LoVo (cell line): Measurements from ENCODE around the gene DNAJC27.

ENCODE experiments used
- DNase-seq: peaks from one replicate; pipeline ENCODE4 v3.0.0-alpha.2; 2016; ENCODE audit warnings: low spot score

DNAJC27 gene

DNA sequence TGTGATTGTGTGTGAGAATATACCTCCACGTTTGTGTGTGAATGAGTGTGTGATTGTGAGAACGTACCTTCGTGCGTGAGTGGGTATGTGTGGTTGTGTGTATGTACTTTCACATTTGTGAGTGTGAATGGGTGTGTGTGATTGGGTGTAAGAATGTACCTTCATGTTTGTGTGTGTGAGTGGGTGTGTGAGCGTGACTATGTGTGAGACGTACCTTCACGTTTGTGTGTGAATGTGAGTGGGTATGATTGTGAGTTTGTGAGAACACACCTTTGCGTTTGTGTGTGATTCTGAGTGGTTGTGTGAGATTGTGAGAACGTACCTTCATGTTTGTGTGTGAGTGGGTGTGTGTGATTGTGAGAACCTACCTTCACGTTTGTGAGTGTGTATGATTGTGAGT, 45.9 kb downstream of the DNAJC27 start:
- DNase-seq: no peak

DNA sequence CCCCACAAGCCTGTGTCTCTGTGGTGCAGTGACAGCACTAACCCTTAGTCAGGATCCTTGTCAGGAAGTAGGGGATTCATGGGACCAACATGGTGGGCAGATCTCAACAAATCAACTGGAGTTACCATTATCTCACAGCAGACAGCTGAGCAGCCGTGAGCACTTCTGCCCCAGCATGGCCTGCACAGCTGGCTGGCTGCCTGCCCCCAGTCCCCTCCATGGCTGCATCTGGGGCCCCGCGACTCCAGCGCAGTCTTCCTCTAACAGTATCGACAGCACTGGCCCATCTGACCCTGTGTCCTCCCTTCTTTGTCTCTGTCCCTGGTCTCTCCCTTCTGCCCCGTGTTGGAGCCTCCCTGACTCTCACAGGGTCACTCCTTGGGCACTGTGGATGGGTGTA, 47.0 kb downstream of the DNAJC27 start:
- DNase-seq: no peak

DNA sequence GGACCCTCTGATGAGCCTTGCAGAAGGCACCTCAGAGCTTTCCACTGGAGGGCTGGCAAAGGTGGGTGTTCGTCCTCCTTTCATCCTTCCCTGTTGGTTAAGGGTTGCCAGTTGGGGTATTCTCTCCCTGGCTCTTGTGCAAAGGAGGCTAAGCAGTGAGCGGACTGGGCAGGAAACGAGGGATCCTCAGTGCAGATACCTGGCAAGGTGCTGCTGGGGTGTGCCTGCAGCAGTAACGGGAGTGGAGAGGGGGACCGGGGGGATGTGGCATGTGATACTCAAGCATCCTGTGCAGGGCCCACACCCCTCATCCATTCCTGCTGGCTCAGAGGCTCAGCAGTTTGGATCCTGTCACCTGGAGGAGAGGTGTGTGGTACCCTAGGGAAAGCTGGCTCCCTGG, 47.5 kb downstream of the DNAJC27 start:
- DNase-seq: no peak

DNA sequence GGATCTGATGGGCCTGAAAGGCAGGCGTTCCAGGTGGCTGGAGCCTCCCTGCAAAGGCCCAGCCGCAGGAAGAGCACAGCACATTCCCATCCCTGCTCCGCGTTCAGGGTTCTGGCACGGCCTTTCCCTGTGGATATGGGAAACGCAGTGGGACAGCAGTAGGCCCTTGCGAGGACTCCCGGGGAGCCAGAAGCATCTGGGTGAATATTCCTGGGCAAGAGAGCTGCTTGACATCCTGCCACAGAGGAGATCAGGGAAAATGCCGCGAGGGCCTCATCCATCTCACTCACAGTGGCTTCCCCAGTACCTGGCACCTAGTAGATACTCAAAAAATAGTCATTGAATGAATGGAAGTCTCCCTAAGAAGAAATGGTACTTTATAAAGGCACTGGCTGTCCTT, 48.6 kb downstream of the DNAJC27 start:
- no peak for DNase-seq

DNA sequence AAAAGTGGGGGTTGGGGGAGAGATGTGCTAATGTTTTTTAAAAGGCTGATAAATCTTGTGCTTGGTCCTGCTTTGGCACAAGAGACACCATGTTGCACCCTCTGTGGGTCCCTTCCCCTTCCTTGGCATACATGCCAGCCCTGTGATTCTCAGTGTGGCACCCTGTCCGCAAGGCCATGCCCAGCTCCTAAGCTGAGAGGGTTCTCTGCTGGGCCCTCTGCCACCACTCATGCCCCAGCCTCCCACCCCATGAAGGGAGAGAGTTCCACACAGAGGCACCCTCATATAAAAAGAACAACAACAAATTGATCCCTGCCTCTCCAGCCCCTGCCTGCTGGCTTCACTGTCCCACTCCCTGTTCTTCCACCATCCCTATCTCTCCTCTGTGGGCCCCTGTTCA, 49.2 kb downstream of the DNAJC27 start:
- DNase-seq: no peak

DNA sequence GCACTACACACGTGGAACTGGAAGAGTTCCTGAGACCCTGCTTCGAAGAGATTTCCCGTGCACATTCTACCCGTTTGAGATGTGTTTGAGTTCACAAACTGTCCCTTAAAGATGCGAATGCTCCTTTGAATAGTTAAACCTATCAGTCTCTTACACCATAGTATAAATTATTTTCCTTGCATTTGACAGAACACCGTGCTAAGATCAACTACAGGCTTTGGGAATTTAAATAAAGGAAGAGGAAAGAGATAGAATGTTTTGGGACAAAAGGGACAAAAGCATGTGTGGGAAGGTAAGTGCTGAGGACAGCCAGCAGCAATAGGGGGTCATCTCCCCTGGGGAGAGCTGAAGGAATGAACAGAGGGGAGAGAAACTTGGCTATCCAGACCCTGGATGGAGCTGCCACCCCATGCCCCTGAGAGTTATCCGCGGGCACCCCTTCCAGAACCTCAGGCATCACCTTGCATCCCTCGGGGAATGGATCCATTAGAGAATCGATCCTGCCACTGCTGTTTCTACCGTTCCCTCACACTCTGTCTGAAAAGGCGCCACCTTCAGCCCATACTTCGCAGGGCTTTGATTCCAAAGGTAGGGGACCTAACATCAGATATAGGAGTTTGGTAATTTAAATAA, 50.8 kb downstream of the DNAJC27 start:
- peak; percentile 22 for DNase-seq

DNA sequence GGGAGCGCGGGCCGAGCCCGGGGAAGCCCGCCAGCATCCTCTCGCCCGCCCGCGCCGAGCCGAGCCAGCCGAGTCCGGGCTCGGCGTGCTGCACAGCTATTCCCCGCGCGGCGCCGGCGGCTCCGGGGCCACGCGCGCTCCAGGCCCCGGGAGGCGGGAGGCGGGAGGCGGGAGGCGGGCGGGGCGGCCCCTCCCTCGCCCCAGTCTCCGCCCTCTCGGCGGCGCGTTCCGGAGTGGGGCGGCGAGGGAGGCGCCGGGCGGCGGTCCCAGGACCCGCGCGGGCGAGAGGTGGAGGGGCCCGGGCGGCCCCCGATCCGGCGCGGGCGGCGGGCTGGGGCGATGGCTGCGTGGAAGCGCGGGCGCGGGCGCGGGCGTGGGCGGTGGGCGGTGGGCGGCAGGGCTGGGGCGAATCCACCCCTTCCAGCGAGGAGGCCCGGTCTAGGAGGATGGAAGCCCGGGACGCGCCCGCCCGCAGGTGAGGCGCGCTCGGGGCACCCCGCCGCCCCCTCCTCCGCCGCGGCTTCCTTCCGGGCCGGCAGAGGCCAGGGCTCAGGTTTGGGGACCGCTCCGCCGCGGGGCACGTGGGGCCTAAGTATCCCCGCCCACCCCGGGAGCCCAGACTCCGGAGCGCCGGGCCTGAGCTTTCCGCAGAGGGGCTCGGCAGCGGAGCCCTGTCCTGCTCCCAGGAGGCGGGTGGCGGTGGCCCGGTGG, 51.5 kb downstream of the DNAJC27 start, which contains the start of gene ADCY3:
TSS of gene ADCY3 (minus strand) at position 140 of the 711 bp plus-strand sequence. CDS start 1,250 bp downstream, outside the sequence.
- DNase-seq: peak; percentile 32

DNA sequence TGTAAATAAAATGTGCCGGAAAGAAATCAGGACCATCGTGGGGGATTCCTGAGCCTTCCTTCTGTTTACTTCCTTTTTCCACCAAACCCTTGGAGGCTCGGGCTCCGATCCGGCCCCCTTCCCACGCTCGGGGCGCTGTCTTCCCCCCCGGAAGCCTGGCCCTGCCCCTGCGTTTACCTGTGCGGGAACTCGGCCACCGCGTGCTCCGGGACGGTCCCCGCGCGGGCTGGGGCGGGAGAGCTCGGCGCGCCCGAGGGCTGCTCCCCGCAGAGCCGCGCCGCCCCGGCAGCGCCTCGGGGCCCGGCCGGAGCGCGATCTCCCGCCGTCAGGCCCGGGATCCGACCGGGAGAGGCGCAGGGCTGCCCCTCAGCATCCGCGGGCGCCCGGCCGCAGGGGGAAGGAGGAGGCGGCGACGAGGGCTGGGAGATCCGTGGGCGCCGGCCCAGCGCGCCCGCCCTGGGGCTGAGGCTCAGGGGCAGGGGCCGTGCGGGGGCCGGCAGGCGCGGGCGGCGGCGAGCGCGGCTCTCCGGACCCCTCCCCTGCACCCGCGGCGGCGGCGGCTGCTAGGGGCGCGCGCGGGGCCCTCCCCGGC, 52.2 kb downstream of the DNAJC27 start:
- no peak for DNase-seq

DNA sequence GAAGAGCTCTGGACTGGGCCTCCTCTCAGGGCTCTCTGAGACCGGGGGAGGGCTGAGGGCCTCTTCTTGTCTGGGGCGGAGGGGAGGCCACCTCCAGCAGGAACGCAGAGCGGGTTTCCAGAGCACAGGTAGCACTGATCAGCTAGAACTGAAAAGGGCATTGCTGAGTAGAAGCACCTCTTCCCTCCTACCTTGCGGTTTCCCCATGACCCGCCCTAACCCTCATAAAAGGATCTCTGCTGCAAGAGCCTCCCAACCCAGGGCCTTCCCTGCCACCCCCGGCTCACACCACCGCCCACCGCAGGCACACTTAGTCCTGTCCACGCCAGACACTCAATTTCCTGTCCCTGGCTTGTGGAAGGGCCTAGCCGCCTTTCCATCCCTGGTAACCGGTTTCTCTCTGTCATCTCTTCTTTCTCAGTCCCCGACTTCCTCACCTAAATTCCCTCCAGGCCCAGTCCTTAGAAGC, 52.7 kb downstream of the DNAJC27 start:
- peak; percentile 73 for DNase-seq

DNA sequence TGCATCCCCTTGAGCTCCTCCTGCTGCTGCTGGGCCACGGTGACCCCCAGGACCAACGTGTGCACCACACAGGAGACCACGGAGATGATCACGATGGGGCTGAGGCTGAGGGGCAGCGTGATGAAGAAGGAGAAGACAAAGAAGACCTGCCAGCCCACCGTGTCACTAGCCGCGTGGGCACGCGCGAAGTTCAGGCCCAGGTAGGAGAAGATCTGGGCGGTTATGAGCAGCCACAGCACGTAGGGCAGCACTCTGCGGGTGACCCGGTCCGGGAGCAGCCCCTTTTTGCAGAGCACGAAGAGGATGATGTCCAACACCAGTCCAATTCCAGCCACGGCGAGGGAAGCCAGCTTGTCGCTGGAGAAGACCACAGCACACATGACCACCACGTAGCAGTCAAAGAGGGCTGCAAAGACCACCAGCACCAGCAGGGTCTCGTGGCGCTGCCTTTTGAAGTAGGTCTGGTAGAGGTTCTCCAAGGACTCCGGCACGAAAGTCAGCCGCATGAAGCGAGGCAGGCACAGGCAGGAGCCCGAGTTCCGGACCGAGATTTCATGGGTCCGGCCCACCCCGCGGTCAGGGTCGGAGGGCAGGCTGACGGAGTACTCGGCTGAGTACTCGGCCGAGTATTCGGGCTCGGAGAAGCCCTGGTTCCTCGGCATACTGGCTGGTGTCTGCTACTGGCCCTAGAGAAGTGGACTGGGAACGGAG, 53.3 kb downstream of the DNAJC27 start:
- DNase-seq: no peak

DNA sequence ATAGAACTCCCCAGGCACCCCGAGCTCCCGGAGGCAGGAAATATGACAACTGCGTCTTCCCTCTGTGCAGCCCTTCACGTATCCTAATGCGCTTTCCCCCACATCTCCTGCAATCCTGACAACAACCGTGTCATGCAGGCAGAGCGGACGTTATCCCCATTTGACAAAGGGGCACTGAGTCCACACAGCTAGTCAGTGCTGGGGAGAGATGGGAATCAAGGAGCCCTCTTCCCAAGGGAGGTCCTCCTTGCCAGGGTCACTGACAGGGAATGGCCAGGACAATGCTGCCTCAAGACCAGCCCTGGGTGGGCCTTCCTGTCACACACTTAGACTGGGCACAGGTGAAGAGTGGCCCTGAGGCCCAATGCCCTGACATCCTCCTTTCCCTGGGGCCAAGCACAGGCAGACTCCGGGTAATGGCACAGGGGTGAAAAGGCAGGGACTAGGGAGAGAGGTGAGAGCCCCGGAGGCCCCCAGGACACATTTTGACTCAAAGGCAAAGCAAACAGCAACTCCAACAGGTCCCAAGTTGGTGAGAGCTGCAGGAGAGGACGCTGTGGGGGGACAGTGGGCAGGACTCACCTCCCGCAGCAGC, 53.9 kb downstream of the DNAJC27 start:
- no peak for DNase-seq

DNA sequence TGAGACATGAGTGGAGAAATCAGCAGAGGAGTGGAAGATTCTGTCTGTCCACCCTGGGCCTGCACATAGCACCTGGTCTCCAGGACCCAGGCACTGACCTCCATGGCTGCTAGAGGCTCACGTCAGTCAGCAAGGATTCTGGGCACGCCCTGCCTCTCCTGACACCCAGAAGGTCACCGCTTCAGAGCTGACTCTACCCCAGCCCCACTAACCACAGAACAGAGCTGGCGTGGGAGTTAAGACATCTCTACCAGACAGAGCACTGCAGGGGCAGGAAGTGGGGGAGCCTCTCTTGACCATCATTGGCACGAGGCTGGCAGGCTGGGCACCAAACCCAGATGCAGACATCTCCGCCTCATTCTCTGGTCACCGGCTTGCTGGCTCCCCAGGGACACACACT, 54.7 kb downstream of the DNAJC27 start:
- no peak for DNase-seq

DNA sequence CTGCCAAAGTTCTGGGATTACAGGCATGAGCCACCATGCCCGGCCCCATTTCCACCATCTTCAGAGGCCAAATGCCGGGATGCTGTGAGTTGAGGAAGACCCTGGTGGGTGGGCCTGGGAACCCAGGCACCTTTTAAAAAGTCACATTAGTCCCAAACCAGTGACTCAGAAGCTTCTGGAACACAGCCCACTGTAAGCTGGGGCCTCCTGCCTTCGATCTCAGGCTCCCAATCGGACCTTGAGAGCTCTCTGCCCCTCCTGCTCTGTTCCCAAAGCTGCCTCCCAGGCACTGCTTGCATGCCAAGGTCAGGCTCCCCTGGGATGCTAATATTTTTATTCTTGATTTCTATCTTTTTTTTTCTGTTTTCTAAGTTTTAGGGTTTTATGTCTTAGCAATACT, 56.0 kb downstream of the DNAJC27 start:
- DNase-seq: no peak

DNA sequence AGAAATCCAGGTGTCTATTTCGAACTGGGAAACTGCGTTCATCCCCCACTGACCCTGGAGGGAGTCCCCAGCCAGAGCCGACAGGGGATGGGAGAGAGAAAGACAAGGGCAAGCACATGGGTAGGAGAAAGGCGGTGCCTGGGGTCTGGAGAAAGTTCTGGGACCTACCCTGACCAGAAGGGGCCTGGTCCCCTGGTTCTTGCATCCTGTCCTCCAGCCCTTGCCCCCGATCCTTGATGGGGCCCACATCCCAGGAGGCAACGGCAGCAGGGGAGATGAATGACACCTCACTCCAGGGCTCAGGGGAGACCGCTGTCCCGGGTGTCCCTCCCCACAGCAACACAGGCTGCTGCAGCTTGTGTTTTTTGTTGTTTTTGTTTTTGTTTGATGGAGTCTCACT, 56.6 kb downstream of the DNAJC27 start:
- DNase-seq: no peak

DNA sequence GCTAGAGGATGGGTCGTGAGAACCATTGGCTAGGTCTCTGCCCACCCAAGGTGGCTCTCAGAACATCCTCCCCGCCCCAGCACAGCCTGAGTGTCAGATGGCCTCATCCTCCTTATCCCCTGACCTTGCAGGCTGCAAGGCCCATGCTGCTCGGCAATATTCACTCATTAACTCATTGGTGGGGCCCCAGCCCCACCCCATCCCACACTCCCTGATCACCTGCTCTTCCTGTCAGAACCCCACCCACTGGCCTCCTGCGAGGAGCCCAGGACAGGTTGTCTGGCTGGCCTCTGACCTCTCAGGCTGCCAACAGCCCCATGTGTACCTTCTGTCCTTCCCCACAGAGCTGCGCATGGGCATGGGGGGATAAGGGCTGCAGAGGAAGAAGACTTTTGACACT, 57.0 kb downstream of the DNAJC27 start:
- DNase-seq: no peak

DNA sequence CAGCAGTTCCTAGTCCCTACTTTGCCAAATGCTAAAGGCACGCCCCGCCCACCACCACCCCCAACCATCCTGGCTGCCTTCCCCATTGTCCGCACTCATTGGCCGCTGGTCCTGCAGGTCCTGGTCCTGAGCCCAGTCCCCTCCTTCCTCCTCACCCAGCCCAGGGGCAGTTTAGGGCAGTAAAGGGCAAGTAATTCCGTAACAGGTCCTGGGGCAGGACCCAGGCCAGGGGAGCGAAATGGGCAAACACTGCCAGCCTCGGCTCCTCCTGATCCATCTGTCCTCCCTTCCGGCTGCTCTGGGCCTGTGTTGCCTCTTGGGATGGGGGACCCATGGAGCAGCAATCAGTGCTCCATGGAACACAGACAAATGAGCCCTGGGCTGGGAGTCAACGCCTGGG, 57.8 kb downstream of the DNAJC27 start:
- no peak for DNase-seq

DNA sequence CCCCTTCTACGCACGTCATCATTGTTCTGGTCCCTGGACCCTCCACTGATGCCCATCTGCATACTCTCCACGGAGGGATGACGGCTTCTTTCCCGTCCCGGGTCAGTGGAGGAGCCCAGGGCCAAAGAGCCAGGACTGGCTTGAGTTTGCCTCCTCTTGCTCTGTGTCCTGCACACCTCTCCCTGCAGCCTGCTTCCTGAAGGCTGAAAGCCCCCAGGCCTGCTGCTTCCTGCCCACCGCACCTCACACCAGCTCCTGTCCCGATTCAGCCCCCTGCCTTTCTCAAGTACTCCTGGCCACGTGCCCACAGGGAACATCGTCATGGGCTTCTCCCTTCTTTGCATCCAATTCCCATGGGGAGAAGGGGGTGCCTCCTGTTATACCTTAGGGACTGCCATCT, 58.8 kb downstream of the DNAJC27 start:
- DNase-seq: no peak

DNA sequence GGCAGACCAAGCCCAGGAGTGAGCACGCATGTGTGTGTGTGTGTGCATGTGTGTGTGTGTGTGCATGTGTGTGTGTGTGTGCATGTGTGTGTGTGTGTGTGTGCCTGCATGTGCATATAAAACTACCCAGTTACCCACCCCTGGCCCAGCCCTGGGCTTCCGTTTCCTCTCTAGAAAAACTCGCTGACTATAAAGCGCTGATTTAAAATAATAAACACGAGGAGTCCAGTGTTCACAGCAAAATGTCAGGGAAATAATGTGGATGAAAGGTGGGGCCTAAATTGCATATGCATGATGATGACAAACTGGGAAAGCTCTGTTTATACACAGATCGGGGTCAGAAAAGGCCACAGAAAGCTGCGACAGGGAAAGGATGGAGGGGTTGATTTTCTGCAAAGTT, 59.2 kb downstream of the DNAJC27 start:
- DNase-seq: no peak

DNA sequence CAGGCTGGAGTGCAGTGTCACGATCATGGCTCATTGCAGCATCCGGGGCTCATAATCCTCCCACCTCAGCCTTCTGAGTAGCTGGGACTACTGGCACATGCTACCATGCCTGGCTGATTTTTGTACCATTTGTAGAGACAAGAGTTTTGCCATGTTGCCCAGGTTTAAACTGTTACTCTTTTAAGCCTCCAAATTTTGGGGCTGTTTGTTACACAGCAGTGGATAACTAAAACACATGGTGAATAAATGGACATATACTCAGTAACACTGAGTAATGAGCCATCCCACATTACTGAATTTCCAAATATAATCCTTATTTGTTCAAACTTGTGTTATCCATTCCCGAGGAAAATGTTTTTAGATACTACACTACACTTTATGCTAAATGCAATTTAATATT, 61.5 kb downstream of the DNAJC27 start:
- no peak for DNase-seq

DNA sequence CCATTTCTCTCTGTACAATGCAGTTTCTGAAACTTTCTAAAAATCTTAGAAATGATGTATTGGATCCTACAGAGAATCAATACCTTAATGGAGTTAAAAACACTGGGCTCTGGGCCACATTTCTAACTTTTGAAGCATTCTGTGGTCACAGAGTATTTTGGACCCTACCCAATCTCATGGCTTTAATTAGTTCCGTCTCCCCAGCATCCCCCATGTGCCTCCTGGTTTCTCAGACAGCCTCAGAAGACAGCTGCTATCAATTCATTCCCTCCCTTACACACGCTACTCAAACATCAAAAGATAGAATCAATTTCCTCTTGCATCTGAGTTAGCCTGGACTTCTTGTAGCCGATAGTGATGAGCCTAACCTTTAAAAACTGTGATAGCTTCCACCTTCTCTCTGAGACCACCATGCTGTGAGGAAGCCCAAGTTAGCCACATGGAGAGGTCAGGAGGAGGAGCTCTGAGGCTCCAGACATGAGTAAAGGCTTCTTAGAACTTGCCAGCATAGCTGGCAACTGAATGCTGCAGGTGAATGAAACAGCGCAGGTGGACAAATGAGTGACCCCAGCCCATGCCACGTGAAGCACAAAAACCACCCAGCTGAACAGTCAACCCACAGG, 62.1 kb downstream of the DNAJC27 start:
- no peak for DNase-seq

DNA sequence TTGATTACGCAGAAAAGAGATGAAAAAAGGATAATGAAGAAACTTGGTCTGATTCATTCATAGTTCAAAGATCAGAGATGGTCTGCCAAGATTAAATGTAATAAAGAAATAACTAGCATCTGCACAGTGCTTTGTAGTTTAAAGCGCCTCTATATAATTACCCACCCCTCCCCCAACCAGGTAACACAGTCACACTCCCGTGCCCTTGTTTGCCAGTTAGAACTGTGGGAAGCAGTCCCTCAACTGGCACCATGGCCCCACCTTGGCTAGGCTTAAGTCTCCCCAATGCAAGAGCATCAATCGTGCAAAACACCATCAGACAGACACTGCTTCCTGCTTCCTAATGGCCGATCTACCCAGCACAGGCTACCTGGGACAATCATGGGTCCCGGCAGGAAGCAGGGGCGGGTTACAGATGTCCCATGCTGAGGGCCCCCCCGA, 63.3 kb downstream of the DNAJC27 start:
- DNase-seq: no peak

DNA sequence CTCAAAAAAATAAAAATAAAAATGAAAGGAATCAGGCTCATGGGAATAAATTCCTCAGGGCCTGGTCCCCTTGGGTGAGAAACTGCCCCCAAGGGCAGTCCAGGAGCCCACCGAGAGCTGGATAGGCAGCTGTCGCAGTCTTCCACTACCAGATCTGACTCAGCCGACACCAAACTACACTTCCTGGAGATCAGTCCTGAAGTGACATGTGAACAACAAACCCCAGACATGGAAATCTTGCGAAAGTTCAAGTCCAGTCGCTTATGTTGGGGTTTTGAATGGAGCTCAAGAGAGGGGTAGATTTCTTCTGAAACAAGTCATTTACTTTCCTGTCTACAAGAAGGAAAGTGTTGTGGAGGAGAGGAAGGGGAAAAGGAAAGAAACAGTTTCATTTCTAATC, 64.6 kb downstream of the DNAJC27 start:
- DNase-seq: no peak
